ENCODE data around the gene ST3GAL5. TPM values are rescaled to one million over a fixed set of nuclear protein-coding genes. Genes with fewer than 3 reads are reported as not detected.

The ST3GAL5 gene
- total and polyA plus RNA-seq, 2 of the 8 experiments (the other 6 are each of a cell fraction or from before 2014, with no cell fraction given): 1.9 to 4.5 TPM

DNA sequence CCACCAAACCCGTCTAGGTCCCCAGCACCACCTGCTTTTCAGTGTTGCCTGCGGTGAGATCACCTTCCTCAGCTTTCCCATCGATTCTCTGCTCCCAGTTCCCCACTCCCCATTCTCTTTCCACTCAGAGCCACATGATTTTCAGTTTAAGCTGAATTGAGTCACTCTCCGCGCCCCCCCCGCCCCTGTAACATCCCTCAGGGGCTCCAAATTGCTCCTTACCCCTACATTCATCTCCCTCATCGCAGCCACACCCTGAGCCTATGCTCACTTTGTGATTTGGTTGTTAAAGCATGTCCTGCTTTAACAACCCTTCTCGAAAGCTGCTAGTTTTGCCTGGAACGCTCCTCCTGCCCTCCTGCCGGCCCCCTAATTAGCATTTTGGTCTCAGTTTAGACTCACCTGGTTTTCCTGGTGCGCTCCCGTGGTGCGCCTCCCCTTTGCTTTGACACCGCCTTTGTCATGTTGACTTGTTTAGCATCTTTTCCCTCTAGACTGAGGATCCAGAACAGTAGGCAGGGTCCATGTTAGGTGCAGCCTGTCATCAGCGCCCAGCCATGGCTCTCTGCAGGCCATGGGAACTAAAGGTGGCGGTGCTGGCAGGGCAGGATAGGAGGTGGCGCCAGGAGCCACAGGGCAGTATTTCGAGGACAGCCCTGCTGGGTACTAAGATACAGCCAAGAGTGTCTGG, 60.8 kb downstream of the ST3GAL5 start:
- no peak overlapping the region for H2BK5ac ChIP-seq (ENCODE audit: low read depth, low read length)
- no peak overlapping the region for H3K14ac ChIP-seq (ENCODE audit: insufficient read length)
- H3K23me2 ChIP-seq (ENCODE audit: low read depth, low read length): no peaks in the 10 kb centered on the region
- H3K18ac ChIP-seq (ENCODE audit: extremely low read depth, low read length): no peak overlapping the region; the same call in 1 of the 2 replicates
- no peak for FAIRE-seq
- CTCF ChIA-PET (ENCODE audit: partially characterized antibody): interaction anchor here (0.6 to 6.0 kb wide), 53 partner anchors 8 to 263 kb away, joined by 3 to 61 read pairs (median 4); partner anchors contain the start of gene ST3GAL5
- H3K9ac ChIP-seq (replicated peaks in 1 of 4; ENCODE audit: extremely low read depth in 1 of 4, low read depth in 3 of 4, low read length in 3 of 4): no peak overlapping the region; a peak in 1 of 7 replicates
- H3K79me2 ChIP-seq (ENCODE audit: control insufficient read depth in 1 of 2, insufficient read depth in 2 of 2, low read length in 2 of 2): no peaks in the 10 kb centered on the region
- no peaks in the 10 kb centered on the region for H3K9me3 ChIP-seq (ENCODE audit: insufficient read depth in 2 of 2, low read depth in 1 of 2, low read length in 1 of 2)
- H4K91ac ChIP-seq (replicated peaks; ENCODE audit: insufficient read length, low read length): peak overlapping the region; percentile 57
- H2BK20ac ChIP-seq (ENCODE audit: low read length): 0 out of 2 replicates have a peak overlapping the region, but pooled peaks have one; percentile 66
- peak overlapping the region in 1 of 2 experiments; percentile 16; a peak in 1 of 4 replicates for H3K4me2 ChIP-seq (ENCODE audit: insufficient read depth in 1 of 2, low read depth in 2 of 2, low read length in 2 of 2)
- H3K4me3 ChIP-seq (ENCODE audit: extremely low read depth in 1 of 4, insufficient read depth in 2 of 4, low read depth in 3 of 4, low read length in 4 of 4): 0 out of 8 replicates have a peak overlapping the region, but pooled peaks of 1 of the 4 experiments have one; percentile 0
- POLR2A ChIA-PET (ENCODE audit: partially characterized antibody): interaction anchor here (1.1 kb wide), 1 partner anchor 59 kb away, joined by 3 read pairs; no protein-coding TSS in a partner anchor
- H3K56ac ChIP-seq (replicated peaks; ENCODE audit: insufficient read length, low read depth, low read length): no peak overlapping the region
- DNase-seq (ENCODE audit: low read depth in 1 of 2, low spot score in 2 of 2): no peak
- H3K23ac ChIP-seq (ENCODE audit: insufficient read length): no peak overlapping the region
- no peaks in the 10 kb centered on the region for H3K36me3 ChIP-seq (ENCODE audit: control insufficient read depth in 2 of 4, insufficient read depth in 4 of 4, low read length in 3 of 4)
- H3K4me1 ChIP-seq (replicated peaks in 1 of 4; ENCODE audit: control insufficient read depth in 3 of 4, insufficient read depth in 4 of 4, low read length in 3 of 4): peaks cover 0 to 3% (median 0%) of the 10 kb centered on the region in 4 experiments; a peak in 3 of 7 replicates
- no peaks in the 10 kb centered on the region for H3K27me3 ChIP-seq (replicated peaks in 1 of 4; ENCODE audit: control insufficient read depth in 3 of 4, extremely low read depth in 1 of 4, insufficient read depth in 3 of 4, low read length in 3 of 4)
- no peaks in the 10 kb centered on the region for H4K20me1 ChIP-seq (replicated peaks in 1 of 2; ENCODE audit: control insufficient read depth in 1 of 2, insufficient read depth in 2 of 2, low read length in 2 of 2)
- peak overlapping the region; percentile 82 for H2AFZ ChIP-seq (ENCODE audit: low read length)
- no peak overlapping the region for H2BK120ac ChIP-seq (replicated peaks; ENCODE audit: low read depth, low read length)
- peak overlapping the region; percentile 19; the same call in 1 of the 2 replicates for H4K8ac ChIP-seq (ENCODE audit: extremely low read depth, insufficient read depth, low read length)
- no peak overlapping the region for H2AK5ac ChIP-seq (ENCODE audit: low read depth, low read length)
- no peak overlapping the region for H2BK15ac ChIP-seq (ENCODE audit: low read length)
- no peak overlapping the region for H3K27ac ChIP-seq (ENCODE audit: low read depth, low read length)
- 0 out of 2 replicates have a peak overlapping the region, but pooled peaks have one; percentile 60 for H2BK12ac ChIP-seq (ENCODE audit: low read depth, low read length)
- no peak for TF ChIP-seq CHD1 (IDR thresholded peaks at IDR 0.05; ENCODE audit: low read depth, low read length)
- no peak for TF ChIP-seq YY1 (IDR thresholded peaks at IDR 0.05; ENCODE audit: low read depth, low read length)
- 0 out of 2 replicates have a peak, but pooled peaks have one; percentile 13 for TF ChIP-seq TAF1 (IDR thresholded peaks at IDR 0.05; ENCODE audit: low read depth, low read length)
- TF ChIP-seq SAP30 (IDR thresholded peaks at IDR 0.05; ENCODE audit: insufficient read depth, insufficient replicate concordance, low read length): no peak
- no peak for TF ChIP-seq CTBP2 (IDR thresholded peaks at IDR 0.05; ENCODE audit: borderline replicate concordance, insufficient read depth, insufficient read length, low read length)
- WGBS, 2 experiments (ENCODE audit: extremely low coverage in 1 of 2, insufficient coverage in 1 of 2, insufficient read length in 1 of 2, insufficient replicate concordance in 2 of 2, low coverage in 1 of 2, low lambda C conversion rate in 2 of 2, missing lambda C conversion rate in 1 of 2): 82% methylated on average over 18 of the region's 18 CpGs; no CpG with 5 or more reads in 1 of the 2 experiments
- no peak overlapping the region for H4K5ac ChIP-seq (ENCODE audit: insufficient read length, low read depth, low read length)
- no peaks in the 10 kb centered on the region for H3K79me1 ChIP-seq (ENCODE audit: low read depth, low read length)
- no peak overlapping the region for H3K4ac ChIP-seq (replicated peaks; ENCODE audit: insufficient read length, low read depth, low read length)

Data from H1 (cell line).